SKM-1 (cell line): ENCODE data around the gene MGAT4B.

Source experiments
- DNase-seq: peaks from one replicate; lab custom pipeline; 2025; ENCODE audit not compliant: unreplicated experiment; lab: John Stamatoyannopoulos, UW

The MGAT4B gene

DNA sequence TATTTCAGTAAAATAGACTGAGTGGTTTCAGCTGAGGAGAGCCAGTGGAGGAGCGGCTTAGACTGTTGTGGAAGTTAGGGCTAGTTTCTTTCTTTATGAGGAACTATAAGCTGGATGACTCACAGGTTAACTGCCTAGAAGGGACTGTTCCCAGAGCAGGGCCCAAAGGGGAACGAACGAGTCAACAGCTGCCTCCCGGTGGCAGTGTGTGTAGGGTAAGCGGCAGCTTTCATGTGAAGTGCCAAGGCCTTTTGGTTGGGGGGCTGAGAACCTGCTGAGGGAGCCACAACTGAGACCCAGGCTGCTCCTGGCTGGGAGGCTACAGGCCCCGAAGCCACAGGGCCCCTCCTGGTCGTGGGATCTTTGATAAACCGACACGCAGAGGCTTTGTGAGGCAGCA, 21.0 kb upstream of the MGAT4B start:
- peak; percentile 76 for DNase-seq

DNA sequence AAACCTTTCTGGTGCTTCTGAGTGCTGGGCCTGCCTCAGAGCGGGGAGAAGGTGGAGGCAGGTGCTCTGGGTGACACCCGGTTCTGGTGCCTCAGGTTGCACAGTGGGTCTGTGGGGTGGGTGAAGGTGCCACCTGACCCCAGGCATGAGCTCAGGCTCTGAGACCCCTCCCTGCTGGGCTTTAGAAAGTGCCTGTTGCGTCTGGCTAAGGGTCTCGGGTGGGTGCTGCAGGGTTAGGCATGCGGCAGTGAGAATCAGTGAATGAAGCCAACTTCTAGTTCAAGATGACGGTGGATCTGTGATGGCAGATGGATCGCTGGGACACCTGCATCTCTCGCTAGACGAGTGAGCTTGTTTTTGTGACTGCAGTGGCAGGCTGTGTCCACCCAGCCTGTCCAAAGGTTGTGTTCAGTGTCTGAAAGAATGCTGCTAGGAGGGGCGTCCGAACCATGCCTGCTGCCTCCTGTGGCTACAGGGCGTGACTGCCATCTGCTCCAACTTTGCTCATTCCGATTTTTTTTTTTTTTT, 19.1 kb upstream of the MGAT4B start:
- DNase-seq: no peak

DNA sequence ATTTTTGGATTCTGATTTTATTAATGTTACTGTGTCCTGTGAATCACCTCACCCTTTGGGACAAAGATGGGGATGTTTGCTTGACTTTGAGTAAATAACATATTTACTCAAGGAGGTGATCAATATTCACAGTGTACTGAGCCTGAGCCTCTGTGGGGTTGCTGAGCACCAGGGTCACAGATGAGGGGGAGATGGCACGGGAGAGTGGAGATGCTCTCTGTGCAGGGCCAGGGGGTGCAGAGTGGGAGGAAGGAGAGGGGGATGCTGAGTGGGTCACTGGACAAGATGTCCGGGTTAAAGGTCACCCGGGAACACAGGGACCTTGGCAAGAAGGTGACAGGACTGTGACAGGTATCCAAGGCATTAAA, 18.1 kb upstream of the MGAT4B start:
- DNase-seq: no peak

DNA sequence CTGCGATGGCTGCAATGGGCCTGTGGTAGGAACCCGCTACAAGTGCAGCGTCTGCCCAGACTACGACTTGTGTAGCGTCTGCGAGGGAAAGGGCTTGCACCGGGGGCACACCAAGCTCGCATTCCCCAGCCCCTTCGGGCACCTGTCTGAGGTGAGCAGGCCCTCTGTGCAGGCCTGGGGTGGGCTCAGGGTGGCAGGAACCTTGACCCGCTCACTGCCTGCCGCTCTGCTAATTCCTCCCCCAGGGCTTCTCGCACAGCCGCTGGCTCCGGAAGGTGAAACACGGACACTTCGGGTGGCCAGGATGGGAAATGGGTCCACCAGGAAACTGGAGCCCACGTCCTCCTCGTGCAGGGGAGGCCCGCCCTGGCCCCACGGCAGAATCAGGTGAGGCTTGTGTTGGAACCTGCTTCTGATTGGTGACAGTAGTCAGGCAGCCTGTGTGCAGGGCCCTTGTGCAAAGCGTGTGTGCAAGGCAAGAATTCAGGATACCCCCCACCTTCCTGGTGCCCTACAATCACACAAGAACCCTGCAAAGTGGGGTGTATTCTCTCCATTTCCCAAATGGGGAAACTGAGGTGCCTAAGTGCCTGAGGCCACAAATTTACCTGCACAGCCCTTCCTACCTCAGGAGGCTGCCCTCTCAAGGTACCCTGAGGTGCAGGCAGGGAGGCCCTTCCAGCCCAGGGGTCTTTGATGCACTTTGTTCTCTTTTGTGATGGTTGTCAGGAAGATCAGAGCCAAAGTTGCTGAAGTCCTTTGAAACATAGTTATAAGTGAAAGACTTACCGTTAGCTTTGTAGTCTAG, 17.5 kb upstream of the MGAT4B start:
- no peak for DNase-seq

DNA sequence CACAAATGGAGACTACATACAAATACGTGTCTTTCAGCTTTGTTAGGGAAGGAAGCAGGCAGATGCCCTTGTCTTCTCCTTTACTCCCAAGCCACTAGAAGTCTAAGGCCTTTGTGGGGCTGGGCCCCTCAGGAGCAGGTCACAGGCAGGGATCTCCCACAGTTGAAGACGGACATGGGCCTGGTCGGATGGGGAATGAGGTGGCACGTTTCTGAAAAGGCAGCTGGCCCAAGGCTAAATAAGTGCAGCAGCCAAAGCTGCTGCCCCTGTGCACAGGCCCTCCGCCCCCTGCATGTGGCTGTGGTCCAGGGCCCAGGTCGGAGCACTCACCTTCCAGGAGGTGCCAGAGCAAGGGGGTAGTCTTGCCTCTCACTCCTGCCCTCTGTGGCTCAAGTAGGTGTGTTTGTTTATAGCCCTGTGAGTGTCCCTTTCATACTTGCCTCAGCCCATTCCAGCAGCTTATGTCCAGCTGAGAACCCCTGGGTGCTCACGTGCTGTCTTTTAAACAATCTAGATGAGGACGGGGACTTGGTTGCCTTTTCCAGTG, 15.9 kb upstream of the MGAT4B start:
- no peak for DNase-seq

DNA sequence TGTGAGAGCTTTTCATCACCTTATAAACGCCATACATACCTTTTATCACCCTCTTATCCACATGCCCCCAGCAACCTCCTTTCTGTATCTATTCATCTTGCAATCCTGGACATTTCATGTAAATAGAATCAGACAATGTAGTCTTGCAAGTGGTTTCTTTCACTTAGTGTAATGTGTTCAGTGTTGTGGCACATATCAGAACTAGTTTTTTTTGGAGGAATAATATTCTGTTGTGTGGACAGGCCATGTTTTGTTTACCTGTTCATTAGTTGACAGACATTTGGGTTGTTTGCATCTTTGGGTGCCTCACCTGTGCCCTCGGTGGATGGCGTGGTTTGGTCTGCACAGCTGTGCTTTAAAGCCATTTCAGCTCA, 15.4 kb upstream of the MGAT4B start:
- no peak for DNase-seq

DNA sequence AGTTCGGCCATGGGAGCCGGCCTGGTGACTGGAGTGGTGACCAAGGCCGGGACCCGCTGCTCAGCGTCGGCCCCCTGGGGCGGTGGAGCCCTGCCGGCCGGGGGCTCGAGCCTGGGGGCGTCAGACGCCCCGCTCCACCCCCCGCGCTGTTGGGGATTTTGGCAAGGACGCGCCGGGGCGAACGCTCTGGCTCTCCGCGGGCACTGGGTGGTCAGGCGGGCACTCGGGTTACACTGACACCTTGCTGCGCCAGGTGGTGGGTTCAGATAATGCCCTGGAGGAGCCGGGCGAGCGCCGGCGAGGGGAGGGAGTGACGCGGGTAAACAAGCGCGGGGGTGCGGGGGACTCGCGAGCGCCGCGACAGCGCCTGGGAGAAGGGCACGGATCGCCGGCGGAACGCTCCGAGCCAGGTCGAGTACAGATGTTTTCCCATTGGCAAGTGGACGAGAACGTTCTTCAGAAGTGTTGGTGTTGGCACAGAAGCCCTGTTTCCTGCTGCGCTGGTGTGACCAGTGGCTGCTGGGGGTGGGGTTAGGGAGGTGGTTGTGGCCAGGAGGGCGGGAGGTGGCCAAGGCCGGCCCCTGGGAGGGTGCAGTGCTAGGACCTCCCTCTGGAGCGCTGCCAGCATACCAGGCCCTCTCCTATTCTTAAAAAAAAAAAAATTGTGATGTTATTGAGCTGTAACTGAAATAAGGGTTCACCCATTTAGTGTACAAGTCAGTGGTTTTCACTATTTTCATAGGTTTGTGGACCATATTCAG, 14.8 kb upstream of the MGAT4B start:
- peak; percentile 63 for DNase-seq

DNA sequence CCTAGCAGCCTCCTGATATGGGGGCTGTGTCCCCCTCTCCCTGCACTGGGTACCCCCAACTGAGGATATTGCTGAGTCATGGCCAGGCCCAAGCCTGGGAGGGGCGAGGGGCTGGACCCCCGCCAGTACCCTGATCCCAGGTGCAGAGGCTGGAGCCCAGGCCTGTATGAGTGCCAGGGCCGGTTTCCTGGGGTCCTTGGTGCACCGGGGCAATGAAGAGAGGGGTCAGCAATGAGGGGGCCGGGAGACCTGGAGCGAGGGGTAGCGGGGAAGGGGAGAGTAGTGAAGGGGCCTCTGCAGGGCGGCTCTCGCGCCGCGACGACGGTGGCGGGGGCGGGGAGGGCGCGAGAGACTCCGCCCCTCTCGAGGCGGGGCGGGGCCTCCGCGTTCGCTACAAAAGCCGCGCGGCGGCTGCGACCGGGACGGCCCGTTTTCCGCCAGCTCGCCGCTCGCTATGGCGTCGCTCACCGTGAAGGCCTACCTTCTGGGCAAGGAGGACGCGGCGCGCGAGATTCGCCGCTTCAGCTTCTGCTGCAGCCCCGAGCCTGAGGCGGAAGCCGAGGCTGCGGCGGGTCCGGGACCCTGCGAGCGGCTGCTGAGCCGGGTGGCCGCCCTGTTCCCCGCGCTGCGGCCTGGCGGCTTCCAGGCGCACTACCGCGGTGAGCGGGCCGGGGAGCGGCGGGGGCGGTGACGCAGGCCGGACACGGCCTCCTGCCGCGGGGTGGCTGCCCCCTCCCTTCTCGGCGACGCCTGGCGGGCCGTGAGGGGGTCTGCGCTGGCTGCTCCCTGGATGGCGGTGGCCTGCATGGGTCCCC, 14.0 kb upstream of the MGAT4B start, which contains the start of gene SQSTM1:
TSS of gene SQSTM1 (plus strand) at position 423 of the 815 bp plus-strand sequence. CDS start at position 455, 32 bp downstream.
- DNase-seq: peak; percentile 18

DNA sequence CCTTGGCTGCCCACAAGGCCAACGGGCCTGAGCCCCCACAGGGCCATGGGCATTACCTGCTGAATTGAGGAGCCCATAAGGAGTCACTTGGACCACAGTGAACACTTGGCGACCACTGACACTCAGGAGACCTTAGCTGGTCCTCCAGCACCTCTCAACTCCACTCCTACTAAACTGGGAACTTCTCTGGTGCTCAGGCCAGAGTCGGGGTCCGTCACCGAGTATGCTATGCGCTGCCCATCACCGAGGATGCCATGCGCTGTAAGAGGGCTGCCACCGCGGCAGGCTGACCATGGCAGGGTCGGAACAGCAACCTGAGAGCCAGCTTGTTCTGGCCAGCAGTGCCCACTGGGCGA, 13.4 kb upstream of the MGAT4B start:
- DNase-seq: no peak

DNA sequence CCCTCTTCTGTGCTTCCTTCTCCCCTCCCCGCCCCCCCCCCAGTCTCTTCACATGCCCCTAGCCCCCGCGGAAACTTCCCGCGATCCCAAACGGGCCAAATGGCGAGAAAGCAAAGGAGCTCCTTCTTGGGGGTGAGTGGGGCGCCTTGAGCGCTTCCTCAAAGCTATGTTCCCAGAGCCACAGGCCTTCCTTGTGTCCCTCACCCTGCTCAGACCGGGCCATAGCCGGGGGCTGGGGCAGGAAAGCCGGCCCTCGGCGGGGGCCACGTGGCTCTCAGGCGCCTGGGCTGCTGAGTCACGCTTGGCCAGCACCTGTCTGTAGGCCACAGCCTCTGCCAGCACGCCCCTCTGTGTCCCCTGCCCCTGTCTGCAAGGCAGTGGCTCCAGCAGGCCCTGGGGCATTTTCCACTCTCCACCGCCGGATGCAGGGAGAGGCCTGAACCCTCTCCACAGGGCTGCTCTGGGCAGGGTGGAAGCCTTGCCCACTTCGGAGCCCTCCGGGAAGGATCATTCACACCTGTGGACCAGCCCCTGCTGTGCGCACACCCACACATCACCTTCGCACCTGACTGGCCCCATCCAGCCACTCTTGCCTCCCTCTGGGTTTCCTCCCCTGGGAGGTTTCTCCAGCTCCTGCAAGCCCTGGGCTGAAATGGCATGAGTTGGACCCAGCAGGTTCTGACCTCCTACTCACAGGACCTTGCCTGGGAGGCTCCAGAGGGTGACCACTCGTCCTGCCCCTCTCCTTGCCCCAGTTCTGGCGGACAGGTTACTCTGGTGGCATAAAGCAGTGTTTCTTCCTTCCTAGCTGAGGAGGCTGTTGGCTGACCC, 12.8 kb upstream of the MGAT4B start:
- no peak for DNase-seq

DNA sequence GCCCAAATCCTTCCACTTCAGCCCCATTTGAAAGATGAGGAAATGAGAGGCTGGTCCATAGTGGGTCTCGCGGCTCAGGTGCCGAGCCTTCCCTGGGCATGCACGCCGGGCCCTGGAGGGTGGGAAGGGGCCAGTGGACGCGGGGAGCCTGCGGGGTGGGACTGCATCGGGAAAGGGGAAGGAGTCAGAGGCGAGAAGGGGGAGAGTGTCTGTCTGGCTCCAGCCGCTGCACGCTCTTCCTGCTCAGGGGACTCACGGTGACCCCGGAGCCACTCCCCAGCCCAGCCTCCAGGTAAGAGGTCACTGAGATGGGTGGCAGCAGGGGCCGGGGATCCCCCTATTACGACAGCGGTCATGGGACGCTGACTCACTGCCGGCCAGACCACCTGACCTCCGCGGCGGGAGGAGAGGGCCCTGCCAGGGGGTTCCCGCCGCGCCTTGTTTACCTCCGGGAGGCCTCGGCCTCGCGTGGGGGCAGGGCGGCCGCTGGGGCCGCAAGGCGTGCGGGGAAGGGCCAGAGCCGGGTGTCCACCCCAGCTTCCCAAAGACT, 12.2 kb upstream of the MGAT4B start:
- DNase-seq: peak; percentile 84

DNA sequence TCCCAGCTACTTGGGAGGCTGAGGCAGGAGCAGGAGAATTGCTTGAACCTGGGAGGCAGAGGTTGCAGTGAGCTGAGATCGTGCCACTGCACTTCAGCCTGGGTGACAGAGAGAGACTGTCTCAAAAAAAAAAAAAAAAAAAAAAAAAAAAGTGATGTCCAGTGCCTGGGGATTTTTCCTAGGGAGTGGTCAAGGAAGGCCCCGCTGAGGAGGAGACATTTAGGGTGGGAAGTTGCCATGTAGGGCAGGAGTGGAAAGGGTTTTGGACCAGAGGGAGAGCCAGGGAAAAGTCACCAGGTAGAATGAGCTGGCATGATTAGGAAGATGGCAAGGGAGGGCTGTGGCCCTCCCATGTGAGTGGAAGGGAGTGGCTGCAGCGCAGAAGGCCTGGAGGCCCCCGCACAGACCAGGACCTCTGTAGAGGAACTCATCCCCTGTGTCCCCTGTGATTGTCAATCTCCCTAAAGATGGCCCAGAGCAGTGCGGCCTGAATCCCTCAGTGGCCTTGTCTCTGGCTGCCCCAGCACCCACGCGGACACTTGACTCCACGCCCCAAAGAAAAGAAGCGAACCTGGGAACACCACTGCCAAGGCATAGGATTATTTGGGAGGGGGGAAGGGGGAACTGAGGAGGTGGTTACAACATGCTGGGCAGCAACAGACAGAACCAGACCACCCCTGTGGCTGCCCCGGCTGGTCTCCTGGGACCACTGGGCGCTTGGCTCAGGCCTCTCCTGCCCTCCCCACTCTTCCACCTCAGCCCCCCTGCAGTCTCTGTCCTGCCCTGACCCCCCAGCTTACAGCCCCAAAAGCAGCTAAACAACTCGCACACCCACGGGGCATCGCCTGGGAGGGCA, 11.5 kb upstream of the MGAT4B start:
- no peak for DNase-seq

DNA sequence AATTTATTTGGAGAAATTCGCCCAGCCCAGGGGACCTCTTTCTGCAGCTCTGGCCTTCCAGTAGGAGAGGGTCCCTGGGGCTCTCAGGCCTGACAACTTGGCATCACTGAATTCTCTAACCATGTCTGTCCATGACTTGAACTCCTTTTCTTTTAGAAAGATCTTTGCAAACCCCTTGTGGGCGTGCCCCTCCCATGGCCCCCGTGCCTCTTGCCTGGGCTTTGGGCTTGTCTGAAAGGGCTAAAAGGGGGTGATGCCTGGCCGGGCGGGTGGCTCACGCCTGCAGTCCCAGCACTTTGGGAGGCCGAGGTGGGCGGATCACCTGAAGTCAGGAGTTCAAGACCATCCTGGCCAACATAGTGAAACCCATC, 10.8 kb upstream of the MGAT4B start:
- no peak for DNase-seq

DNA sequence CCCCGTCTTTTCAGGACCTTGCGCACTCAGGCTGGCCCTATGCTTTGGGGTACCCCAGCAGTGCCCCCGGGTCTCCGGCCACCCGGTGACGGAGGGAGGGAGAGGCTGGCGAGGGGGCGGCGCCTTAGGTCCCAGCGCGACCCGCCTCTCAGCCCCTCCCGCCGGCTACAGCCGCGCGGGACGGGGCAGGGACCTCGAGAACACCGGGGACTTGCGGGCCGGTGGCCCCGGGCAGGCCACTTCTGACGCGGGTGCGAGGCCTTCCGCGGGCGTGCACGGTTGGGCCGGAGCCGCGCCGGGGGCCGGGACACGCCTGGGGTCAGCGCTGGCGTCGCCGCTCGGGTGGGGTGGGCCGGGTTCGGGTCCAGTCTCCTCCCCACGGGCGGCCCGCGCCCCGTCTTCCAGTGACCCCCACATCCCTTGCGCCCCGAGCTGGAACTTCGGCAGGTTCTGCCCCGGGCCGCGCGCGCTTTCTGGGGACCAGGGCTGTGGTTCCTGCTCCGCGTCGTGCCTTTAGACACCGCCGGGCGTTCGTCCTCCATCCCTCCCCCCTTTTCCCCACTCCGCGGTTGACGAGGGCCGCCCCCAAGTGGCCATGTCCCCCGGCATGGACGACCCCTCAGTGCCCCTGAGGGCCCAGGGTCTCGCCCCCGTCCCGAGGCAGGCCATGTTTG, 10.3 kb upstream of the MGAT4B start:
- no peak for DNase-seq

DNA sequence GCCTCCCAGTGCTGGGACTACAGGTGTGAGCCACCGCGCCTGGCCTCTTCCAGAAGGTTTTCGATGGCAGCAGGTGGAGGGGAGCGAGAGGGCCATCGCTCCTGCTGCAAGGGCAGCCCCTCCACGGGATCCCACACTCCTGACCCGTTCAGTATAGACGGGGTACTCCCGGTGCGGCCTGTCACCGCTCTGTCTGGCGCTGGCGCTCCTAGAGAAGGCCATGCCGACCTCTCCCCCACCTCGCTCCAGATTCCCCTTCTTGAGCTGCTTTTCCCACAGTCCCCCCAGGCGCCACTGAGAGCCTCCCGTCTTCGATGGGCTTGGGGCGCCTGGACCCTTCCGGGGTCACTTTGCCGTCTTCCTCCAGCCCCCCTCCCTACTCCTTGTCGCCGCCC, 9.7 kb upstream of the MGAT4B start:
- DNase-seq: no peak

DNA sequence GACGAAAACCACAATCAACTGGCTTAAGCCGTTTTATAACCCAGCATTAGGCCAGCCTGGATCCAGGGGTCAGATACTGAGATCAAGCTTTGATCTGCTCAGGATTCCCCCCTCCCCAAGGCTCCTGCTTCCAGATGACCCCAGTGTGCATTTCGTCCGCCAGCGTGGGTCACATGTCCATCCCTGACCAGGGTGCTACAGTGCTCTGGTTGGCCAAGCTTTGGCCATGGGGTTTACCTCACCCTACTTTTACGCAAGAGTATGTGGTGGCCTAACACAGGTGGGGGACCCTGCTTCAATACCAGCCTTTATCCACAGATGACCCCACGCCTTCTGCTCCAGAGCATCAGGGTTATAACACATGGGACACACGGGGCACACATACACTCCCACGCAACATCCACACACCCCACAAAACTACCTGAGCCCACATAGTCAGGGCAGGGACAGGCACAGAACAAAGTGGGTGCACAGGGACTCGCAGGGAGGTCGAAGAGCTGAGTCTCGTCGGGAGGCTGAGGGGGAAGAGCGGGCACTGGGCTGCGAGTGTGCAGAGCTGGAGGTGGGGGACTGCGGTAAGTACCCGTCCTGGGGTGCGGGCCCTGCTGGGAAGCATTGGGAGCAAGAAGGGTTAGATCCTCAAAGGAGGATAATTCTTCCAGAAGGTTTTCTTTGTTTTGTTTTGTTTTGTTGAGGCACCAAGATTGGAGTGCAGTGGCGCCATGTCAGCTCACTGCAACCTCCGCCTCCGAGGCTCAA, 9.0 kb upstream of the MGAT4B start:
- no peak for DNase-seq

DNA sequence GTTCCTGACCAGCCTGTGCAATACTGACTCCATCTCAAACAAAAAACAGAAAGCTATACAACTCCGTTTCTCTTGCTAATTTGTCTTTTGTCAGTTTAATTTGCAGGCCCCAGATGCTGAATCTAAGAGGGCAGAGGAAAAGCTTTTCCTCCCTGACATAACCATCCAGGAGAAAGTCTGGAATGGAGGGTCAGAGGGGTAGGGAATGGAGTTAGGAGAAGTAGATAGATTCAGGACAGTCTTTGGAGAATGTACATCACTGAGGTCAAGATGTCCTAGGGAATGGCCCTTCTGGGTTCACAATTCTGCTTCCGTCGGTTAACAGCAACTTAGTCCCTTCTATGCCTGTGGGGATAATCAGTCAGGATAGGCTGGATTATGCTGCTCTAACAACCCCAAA, 7.4 kb upstream of the MGAT4B start:
- DNase-seq: no peak
